ES-I3 (cell line): Measurements from ENCODE around the gene C8A.

Experiments used
- H3K36me3 ChIP-seq: 2 replicates; pipeline ENCODE4 v1.6.1; 2013; ENCODE audit warnings: mild to moderate bottlenecking, low read length, control low read depth, moderate library complexity; ENCODE audit not compliant: insufficient read depth
- H3K4me1 ChIP-seq: 2 replicates; pipeline ENCODE4 v1.6.1; 2013; ENCODE audit warnings: mild to moderate bottlenecking, control low read depth, low read length; ENCODE audit not compliant: insufficient read depth
- H3K9ac ChIP-seq: 2 replicates; pipeline ENCODE4 v1.6.1; 2013; ENCODE audit warnings: low read depth, mild to moderate bottlenecking, low read length, moderate library complexity
- H3K9me3 ChIP-seq: 2 replicates; pipeline ENCODE4 v1.6.1; 2013; ENCODE audit warnings: mild to moderate bottlenecking, low read length, moderate library complexity; ENCODE audit not compliant: control insufficient read depth, insufficient read depth

C8A gene

DNA sequence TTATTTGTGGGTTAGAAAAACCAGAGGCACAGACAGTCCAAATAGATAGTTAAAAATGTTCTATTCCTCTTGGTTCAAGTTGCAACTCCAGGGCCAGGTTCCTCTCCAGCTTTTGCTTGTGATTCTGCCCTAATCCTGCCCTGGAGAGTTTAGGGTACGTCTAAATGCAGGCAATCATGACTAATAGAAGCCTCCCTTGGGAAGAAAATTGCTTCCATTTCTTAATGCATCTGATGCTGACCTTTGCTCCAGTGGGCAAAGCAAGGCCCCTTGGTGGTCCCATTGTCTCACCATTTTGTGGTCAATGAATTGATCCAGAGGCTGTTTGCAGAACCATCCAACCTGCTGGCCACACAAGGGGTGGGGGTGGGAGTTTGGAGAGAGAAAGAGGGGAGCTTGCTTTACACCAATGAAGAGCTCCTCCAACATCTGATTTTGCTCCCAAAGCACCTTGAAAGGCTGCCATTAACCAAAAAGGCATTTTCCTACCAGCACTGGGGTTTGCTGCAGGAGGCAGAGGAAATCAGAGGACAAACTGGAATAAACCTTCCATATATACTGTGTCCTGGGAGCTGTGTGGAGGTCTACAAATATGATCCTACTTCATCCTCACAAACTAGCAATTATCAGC is 79.9 kb downstream of the C8A start:
- H3K9ac ChIP-seq: no peak overlapping the region
- peaks cover 10% of the 10 kb centered on the region; the same call in 1 of the 2 replicates for H3K4me1 ChIP-seq
- no peaks in the 10 kb centered on the region for H3K36me3 ChIP-seq
- H3K9me3 ChIP-seq: no peaks in the 10 kb centered on the region

DNA sequence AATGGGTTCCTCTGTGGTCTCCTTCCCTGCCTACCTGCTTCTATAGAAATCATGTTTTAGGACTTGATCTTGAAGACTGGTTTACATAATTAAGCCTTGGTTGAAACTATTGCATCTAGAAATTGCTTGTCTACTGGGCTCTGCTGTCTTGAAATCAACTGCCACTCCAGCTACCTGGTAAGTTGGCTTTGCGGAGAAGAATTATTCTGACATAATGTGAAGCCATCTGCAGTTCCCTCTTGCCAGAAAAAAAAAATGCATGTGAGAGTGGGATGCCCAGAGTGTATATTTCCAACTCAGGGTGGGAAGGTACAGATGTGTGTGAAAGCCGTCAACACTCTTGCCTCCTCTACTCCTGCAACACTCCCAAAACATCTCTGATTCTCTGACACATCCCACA is 84.0 kb downstream of the C8A start:
- Histone ChIP-seq H3K4me1 (peaks cover 10% of the 10 kb centered on the region; the same call in 1 of the 2 replicates), H3K36me3 (no peaks in the 10 kb centered on the region), H3K9me3 (no peaks in the 10 kb centered on the region), H3K9ac (no peak overlapping the region)

DNA sequence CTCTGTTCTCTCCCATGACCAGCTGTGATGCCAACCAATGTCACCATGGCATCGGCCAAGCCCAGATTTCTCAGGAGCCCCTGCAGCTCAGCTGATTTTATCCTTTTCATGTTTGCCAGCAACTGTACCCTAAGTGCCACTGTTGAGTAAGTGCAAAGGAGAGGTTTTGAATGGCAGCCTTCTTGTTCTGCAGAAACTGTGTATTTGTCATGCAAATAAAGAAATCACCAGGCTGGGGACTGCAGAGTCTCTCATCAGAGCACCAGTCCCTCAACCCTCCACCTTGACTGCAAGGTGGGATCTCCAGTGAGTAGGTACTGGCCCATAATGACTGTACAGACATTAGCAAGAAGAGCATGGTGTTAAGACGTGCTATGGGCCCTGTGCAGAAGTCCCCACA is 84.6 kb downstream of the C8A start:
- H3K9me3 ChIP-seq: no peaks in the 10 kb centered on the region
- H3K4me1 ChIP-seq: peaks cover 10% of the 10 kb centered on the region; the same call in 1 of the 2 replicates
- no peaks in the 10 kb centered on the region for H3K36me3 ChIP-seq
- H3K9ac ChIP-seq: no peak overlapping the region

DNA sequence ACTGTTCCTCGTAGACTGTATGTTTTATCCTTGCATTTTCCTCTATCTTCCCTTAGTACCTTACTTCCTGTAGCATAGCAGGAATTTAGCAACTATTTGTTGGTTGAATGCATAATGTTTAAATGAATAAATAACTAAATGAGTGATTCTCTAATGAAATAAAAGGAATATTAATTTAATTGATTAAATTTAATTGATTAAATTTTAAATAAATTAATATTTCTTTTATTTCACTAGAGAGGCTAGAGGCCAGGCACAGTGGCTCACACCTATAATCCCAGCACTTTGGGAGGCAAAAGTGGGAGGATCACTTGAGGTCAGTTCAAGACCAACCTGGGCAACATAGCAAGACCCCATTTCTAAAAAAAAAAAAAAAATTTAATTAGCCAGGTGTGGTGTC is 85.4 kb downstream of the C8A start:
- H3K9me3 ChIP-seq: no peaks in the 10 kb centered on the region
- peaks cover 5% of the 10 kb centered on the region; the same call in 1 of the 2 replicates for H3K4me1 ChIP-seq
- no peak overlapping the region for H3K9ac ChIP-seq
- H3K36me3 ChIP-seq: no peaks in the 10 kb centered on the region

DNA sequence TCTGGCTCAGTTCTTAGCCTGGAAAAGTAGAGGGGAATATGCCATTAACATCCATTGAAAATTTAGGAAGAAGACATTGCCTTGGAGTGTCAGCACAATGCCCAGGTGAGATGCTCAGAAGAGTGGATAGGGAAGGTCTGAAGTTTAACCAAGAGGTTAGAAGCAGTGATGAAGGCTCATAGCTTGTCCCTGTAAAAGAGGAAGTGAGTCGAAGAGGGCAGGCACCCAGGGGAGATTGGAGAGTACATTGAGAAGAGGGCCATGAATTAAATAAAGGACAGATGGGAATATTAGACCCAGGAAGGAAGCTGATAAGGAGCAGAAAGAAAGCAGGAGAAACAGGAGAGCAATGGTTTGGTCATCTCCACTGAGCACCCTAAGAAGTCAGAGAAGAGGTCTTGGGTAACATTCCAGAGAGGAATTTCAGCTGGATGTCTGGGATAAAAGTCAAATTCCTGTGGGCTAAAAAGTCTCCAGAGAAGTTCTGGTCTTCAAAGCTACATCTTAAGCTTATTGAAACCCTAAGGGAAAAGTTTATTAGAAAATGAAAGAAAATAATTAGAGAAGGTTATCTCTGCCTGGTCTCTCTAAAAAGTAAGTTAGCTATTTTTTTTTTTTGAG is 93.9 kb downstream of the C8A start:
- no peaks in the 10 kb centered on the region for H3K9me3 ChIP-seq
- no peaks in the 10 kb centered on the region for H3K4me1 ChIP-seq
- H3K9ac ChIP-seq: no peak overlapping the region
- no peaks in the 10 kb centered on the region for H3K36me3 ChIP-seq

DNA sequence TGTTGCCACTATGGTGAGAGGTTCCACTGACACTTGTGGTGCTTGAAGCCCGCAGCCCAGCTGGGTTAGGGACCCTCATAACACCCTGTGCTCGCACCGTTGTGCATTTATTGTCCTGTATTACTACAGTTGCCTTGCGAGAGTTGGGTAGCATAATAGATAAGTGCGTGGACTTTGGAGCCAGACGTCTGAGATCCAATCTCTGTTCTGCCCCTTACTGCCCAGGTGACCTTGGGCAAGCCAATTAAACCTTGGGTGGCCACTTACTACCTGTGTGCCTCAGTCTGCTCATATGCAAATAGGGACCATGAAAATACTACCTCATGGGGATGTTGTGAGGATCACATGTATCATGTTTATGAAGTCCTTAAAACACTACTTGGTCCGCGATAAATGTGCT is 97.9 kb downstream of the C8A start:
- Histone ChIP-seq H3K9me3 (no peaks in the 10 kb centered on the region), H3K9ac (no peak overlapping the region), H3K36me3 (no peaks in the 10 kb centered on the region), H3K4me1 (no peaks in the 10 kb centered on the region)

DNA sequence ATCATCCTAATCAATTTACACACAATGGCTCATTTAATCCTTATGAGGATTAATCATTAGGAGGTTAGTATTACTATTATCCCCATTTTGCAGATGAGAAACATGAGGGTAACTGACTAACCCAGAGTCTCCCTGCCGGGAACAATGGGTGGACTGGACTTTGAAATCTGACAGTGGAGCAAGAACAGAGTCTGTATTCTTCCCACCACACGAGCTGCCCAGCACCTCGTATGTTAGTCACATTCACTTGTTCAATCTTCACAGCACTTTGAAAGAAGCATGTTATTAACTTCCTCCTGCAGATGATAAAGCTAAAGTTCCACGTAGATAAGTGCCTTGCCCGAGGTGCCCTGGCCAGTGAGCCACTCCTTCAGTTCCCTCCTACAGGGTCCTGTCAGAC is 98.8 kb downstream of the C8A start:
- H3K9ac ChIP-seq: no peak overlapping the region
- no peaks in the 10 kb centered on the region for H3K36me3 ChIP-seq
- no peaks in the 10 kb centered on the region for H3K9me3 ChIP-seq
- H3K4me1 ChIP-seq: no peaks in the 10 kb centered on the region

DNA sequence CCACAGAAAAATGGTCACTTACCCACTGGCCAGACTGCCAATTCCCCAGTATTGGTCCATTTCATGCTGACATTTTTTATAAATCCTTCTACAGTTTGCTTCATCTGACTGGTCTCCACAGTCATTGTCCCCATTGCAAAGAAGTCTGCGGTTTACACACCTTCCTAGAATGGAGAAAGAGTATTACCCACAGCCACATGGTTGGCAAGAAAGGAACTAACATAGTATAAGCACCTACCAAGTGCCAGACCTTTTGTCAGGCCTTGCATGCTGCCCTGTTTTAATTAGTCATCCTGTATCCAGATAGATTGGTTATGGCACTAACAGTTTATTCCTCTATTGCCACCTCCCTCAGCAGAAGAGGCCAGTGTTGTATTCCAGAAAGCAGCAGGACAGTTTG is 100.1 kb downstream of the C8A start:
- Histone ChIP-seq H3K4me1 (no peaks in the 10 kb centered on the region), H3K36me3 (no peaks in the 10 kb centered on the region), H3K9me3 (no peaks in the 10 kb centered on the region), H3K9ac (no peak overlapping the region)

DNA sequence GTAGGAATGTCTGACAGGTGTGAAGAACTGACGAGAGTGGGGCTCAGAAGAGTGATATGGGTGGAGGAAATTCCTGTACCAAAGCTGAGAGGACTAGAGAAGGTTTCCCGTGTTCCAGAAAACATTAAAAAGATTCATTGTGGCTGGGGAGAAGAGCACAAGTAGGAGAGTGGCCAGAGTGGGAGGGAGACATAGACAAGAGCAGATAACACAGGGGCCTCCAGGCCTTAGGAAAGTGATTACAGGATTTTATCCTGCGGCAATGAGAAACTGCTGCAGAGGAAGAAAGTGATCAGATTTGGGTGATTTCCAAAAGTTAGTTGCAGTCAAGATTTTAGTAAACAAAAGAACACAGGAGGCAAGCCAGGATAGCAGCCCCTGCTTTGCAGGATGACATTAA is 103.3 kb downstream of the C8A start:
- Histone ChIP-seq H3K9me3 (no peaks in the 10 kb centered on the region), H3K4me1 (no peaks in the 10 kb centered on the region), H3K9ac (no peak overlapping the region), H3K36me3 (no peaks in the 10 kb centered on the region)

DNA sequence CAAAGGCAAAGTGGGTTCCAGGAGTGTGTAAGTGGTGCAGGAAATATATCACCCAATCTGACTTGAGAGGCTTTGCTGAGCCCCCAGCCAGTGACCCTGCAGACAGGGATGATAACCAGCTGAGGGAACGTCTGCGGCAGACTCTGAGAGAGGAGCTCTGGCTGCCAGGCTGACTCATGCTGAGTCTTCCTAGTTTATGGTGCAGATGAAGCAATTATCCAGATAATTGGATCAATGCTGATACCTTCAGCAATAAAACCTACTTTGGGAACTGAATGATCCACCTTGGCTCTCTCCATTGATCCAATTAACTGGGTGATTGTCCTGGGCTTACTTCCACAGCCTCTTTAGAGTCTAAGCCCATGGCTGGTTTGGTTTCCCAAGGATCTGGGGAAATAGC is 103.9 kb downstream of the C8A start:
- Histone ChIP-seq H3K4me1 (no peaks in the 10 kb centered on the region), H3K9me3 (no peaks in the 10 kb centered on the region), H3K36me3 (no peaks in the 10 kb centered on the region), H3K9ac (no peak overlapping the region)

DNA sequence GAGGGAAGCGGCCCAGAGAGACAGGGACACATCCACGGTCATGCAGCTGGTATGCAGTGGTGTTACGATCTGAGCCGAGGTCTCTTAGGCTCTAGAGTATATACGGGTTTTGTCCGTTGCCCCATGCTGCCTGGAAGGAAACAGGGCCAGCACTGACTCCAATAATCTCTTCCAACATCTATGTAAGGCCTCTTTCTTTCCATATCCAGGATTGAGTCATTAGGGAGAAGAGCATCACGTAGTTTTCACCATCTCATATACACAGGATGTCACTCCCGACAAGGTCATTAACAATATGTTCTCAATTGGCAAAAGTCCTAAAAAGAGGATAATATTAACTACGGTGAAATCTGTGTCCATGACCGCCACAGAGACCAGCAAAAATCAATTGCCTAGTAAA is 106.8 kb downstream of the C8A start:
- no peak overlapping the region for H3K9ac ChIP-seq
- no peaks in the 10 kb centered on the region for H3K36me3 ChIP-seq
- H3K4me1 ChIP-seq: no peaks in the 10 kb centered on the region

DNA sequence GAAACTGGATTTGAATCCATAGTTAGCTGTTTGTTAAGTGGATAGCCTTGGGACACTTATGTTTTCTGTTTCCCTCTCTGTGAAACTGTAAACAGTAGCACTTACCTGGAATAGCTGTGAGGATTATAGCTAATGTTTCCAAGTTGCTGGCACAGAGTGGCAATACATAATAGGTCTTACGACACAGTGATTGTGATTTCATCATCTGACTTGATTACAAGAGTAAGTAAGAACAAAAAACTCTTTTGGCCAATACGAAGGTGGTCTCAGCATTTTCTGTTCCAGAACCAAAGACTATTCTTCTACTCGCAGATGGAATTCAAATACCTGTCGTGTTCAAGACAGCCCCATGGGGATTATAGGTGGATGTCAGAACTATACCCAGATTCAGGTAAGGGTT is 109.1 kb downstream of the C8A start:
- Histone ChIP-seq H3K36me3 (no peaks in the 10 kb centered on the region), H3K9me3 (no peaks in the 10 kb centered on the region), H3K4me1 (no peaks in the 10 kb centered on the region), H3K9ac (no peak overlapping the region)

More for the DNA sequence above, 106.8 kb downstream of the C8A start:
- H3K9me3 ChIP-seq: no peaks in the 10 kb centered on the region

DNA sequence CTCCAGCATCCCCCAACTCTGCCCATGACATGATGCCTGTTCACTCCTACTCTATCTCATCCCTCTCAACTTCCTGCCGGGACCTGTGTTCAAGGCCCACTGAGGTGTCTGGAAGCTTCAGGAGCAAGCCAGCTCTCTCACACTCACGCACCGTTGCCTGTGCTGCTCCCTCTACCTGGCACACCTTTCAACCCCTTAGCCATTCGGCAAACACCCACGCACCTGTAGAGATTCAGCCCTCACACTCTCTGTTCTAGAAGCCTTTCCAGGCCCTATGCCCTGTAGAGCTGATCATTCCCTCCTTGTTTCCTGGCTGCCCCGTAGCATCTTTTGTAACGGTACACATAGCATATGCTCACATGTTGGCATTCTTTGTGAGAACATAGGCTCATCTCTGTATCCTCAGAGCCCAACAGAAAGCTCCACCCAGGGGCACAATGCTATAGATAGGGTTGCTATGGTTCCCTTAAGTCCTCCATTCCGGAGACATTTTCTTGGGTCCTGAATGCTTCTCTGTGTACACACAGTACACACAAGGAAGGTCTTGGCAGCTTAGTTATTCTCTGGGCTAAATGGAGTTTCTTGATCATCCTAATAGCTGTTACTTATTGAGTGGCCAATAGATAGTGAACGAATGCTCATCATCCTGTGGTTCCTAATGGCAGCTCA is 109.9 kb downstream of the C8A start:
- Histone ChIP-seq H3K9ac (no peak overlapping the region), H3K36me3 (no peaks in the 10 kb centered on the region), H3K4me1 (no peaks in the 10 kb centered on the region), H3K9me3 (no peaks in the 10 kb centered on the region)

DNA sequence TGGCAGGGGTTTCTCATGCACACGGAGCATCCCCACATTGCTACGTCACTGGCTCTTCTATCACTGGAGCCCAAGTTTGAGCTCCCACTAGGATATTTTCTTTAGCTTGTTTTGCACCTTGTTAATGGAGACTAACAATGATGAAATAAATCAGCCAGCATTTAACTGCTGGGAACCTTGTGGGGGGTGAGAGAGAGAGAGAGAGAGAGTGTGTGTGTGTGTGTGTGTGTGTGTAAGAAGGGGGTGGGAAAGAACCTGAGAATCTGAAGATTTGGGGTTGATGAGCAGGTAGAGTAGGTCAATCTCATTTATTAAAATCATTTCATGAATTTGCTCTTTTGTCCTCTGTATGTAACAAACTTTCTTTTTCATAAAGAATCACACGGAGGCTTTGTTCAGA is 110.6 kb downstream of the C8A start:
- no peaks in the 10 kb centered on the region for H3K9me3 ChIP-seq
- H3K9ac ChIP-seq: no peak overlapping the region
- H3K36me3 ChIP-seq: no peaks in the 10 kb centered on the region
- H3K4me1 ChIP-seq: no peaks in the 10 kb centered on the region
